ENCODE measurements around the gene UPK3BL2. TPM values are rescaled to one million over a fixed set of nuclear protein-coding genes. Genes with fewer than 3 reads are reported as not detected.
"Not testable (repeated sequence)": the region's sequence is repeated elsewhere in the genome, so short reads cannot be mapped to it uniquely, and the experiment has no call there.

The UPK3BL2 gene
- total and polyA plus RNA-seq, 9 of the 15 experiments (the other 6 are each of a cell fraction or from before 2014, with no cell fraction given), result 0.77 to 24.8 (median 6.9) TPM; not detected in 1

- H3K9ac ChIP-seq (ENCODE audit: insufficient read depth in 1 of 2, low read depth in 2 of 2, low read length in 2 of 2); H3K27me3 ChIP-seq (ENCODE audit: control insufficient read depth in 2 of 2, insufficient read depth in 2 of 2, low read length in 2 of 2); H3K79me2 ChIP-seq (ENCODE audit: control insufficient read depth, insufficient read depth, low read length); H2AFZ ChIP-seq (ENCODE audit: low read depth, low read length); intact Hi-C loops (cut with micrococcal nuclease); H3K36me3 ChIP-seq (ENCODE audit: control insufficient read depth, insufficient read depth, low read length); H4K20me1 ChIP-seq (replicated peaks; ENCODE audit: control insufficient read depth, insufficient read depth, low read length); DNase-seq (ENCODE audit: extremely low read depth in 1 of 4, low spot score in 3 of 4); H3K4me2 ChIP-seq (ENCODE audit: insufficient read depth, low read length); FAIRE-seq; H3K27ac ChIP-seq (ENCODE audit: extremely low read depth, low read depth, low read length); H3K4me3 ChIP-seq; POLR2A ChIA-PET; H3K9me1 ChIP-seq (ENCODE audit: control insufficient read depth, insufficient read depth, low read length); H3K4me1 ChIP-seq (replicated peaks in 1 of 2; ENCODE audit: control insufficient read depth in 2 of 2, insufficient read depth in 2 of 2, low read length in 2 of 2); CTCF ChIA-PET (ENCODE audit: low intra/inter-chr PET ratio); BruUV-seq (replicated peaks); H3K9me3 ChIP-seq (replicated peaks; ENCODE audit: control insufficient read depth, insufficient read depth, low read depth, low read length): not testable (repeated sequence)
- in situ Hi-C loops (cut with MboI), result loop anchor here (25.0 kb wide), 1 partner anchor 569 kb away; the partner anchor contains the start of gene FBXL13
- no CpG with 5 or more reads among the region's 33 CpGs for WGBS (ENCODE audit: insufficient coverage, low coverage, missing lambda C conversion rate)
- peak; percentile 81 for ATAC-seq
Observed at GRCh38 chr7:102493220-102493935, 50.1 kb downstream of the UPK3BL2 start.

GRCh38 chr7:102490529-102491075 lies 52.9 kb downstream of the UPK3BL2 start:
- FAIRE-seq (peak; percentile 83), ATAC-seq (peak; percentile 97)
- WGBS (ENCODE audit: insufficient coverage, low coverage, missing lambda C conversion rate), result 0% methylated on average over 2 of the region's 12 CpGs
- H3K9me3 ChIP-seq (replicated peaks; ENCODE audit: control insufficient read depth, insufficient read depth, low read depth, low read length); DNase-seq (ENCODE audit: extremely low read depth in 1 of 4, low spot score in 3 of 4); H3K79me2 ChIP-seq (ENCODE audit: control insufficient read depth, insufficient read depth, low read length); H3K27ac ChIP-seq (ENCODE audit: extremely low read depth, low read depth, low read length); H3K4me2 ChIP-seq (ENCODE audit: insufficient read depth, low read length); BruUV-seq (replicated peaks); H4K20me1 ChIP-seq (replicated peaks; ENCODE audit: control insufficient read depth, insufficient read depth, low read length); intact Hi-C loops (cut with micrococcal nuclease); H3K4me1 ChIP-seq (replicated peaks in 1 of 2; ENCODE audit: control insufficient read depth in 2 of 2, insufficient read depth in 2 of 2, low read length in 2 of 2); CTCF ChIA-PET (ENCODE audit: low intra/inter-chr PET ratio); H3K4me3 ChIP-seq; H3K27me3 ChIP-seq (ENCODE audit: control insufficient read depth in 2 of 2, insufficient read depth in 2 of 2, low read length in 2 of 2); POLR2A ChIA-PET; H3K36me3 ChIP-seq (ENCODE audit: control insufficient read depth, insufficient read depth, low read length); H3K9me1 ChIP-seq (ENCODE audit: control insufficient read depth, insufficient read depth, low read length); H3K9ac ChIP-seq (ENCODE audit: insufficient read depth in 1 of 2, low read depth in 2 of 2, low read length in 2 of 2); H2AFZ ChIP-seq (ENCODE audit: low read depth, low read length): not testable (repeated sequence)
- in situ Hi-C loops (cut with MboI), result loop anchor here (25.0 kb wide), 1 partner anchor 572 kb away; the partner anchor contains the start of gene FBXL13

Other genes with a start within 250 kb of the UPK3BL2 start
Only the 7 nearest of the 14 such genes appear.
- gene ALKBH4, start 78.8 kb downstream of the UPK3BL2 start, total RNA-seq (2014; rRNA removed), result 21.4 and 41.5 TPM in 2 replicates
- gene ALKBH4, start 78.8 kb downstream of the UPK3BL2 start, total RNA-seq (2014; rRNA removed; fragmentation: Illumina TruSeq; extraction: Trizol), result 5.7 and 7.2 TPM in 2 replicates
- 13.5 and 15.2 TPM in 2 replicates for gene ALKBH4, start 78.8 kb downstream of the UPK3BL2 start, total RNA-seq (2015; rRNA removed; fragmentation: Illumina TruSeq; extraction: Trizol)
- 18.5 and 19.6 TPM in 2 replicates for gene ALKBH4, start 78.8 kb downstream of the UPK3BL2 start, total RNA-seq (2021)
- gene ALKBH4, start 78.8 kb downstream of the UPK3BL2 start, polyA plus RNA-seq (2011; rRNA removed), result 4.6 and 4.7 TPM in 2 replicates
- 7.1 and 10.0 TPM in 2 replicates for gene ALKBH4, start 78.8 kb downstream of the UPK3BL2 start, polyA plus RNA-seq (2014; fragmentation: Illumina TruSeq; extraction: Trizol)
- 10 to 100 TPM in 1 of 2 experiments, 1 to 10 TPM in 1; 6.7 to 11.8 TPM for gene ALKBH4, start 78.8 kb downstream of the UPK3BL2 start, polyA plus RNA-seq (2014; fragmentation: Nextera tagmentation; extraction: Ambion mirVana)
- 13.8 and 18.1 TPM in 2 replicates for gene ALKBH4, start 78.8 kb downstream of the UPK3BL2 start, polyA plus RNA-seq (2014; rRNA removed)
- gene LRWD1, start 78.7 kb downstream of the UPK3BL2 start, total RNA-seq (2014; rRNA removed), result 51.2 and 62.4 TPM in 2 replicates
- gene LRWD1, start 78.7 kb downstream of the UPK3BL2 start, total RNA-seq (2014; rRNA removed; fragmentation: Illumina TruSeq; extraction: Trizol), result 14.1 and 21.3 TPM in 2 replicates
- gene LRWD1, start 78.7 kb downstream of the UPK3BL2 start, total RNA-seq (2015; rRNA removed; fragmentation: Illumina TruSeq; extraction: Trizol), result 38.3 and 38.5 TPM in 2 replicates
- gene LRWD1, start 78.7 kb downstream of the UPK3BL2 start, total RNA-seq (2021), result 64.7 and 66.0 TPM in 2 replicates
- 25.8 and 28.5 TPM in 2 replicates for gene LRWD1, start 78.7 kb downstream of the UPK3BL2 start, polyA plus RNA-seq (2011; rRNA removed)
- 33.2 and 52.4 TPM in 2 replicates for gene LRWD1, start 78.7 kb downstream of the UPK3BL2 start, polyA plus RNA-seq (2014; fragmentation: Illumina TruSeq; extraction: Trizol)
- under 1 TPM; 0.61 to 0.78 TPM for gene LRWD1, start 78.7 kb downstream of the UPK3BL2 start, polyA plus RNA-seq (2014; fragmentation: Nextera tagmentation; extraction: Ambion mirVana)
- gene LRWD1, start 78.7 kb downstream of the UPK3BL2 start, polyA plus RNA-seq (2014; rRNA removed), result 64.8 and 65.7 TPM in 2 replicates
- 132 and 160 TPM in 2 replicates for gene POLR2J, start 64.8 kb downstream of the UPK3BL2 start, total RNA-seq (2014; rRNA removed)
- 70.3 and 80.8 TPM in 2 replicates for gene POLR2J, start 64.8 kb downstream of the UPK3BL2 start, total RNA-seq (2014; rRNA removed; fragmentation: Illumina TruSeq; extraction: Trizol)
- 141 TPM in 2 replicates for gene POLR2J, start 64.8 kb downstream of the UPK3BL2 start, total RNA-seq (2015; rRNA removed; fragmentation: Illumina TruSeq; extraction: Trizol)
- gene POLR2J, start 64.8 kb downstream of the UPK3BL2 start, total RNA-seq (2021), result 97.8 and 104 TPM in 2 replicates
- 84.6 and 113 TPM in 2 replicates for gene POLR2J, start 64.8 kb downstream of the UPK3BL2 start, polyA plus RNA-seq (2011; rRNA removed)
- gene POLR2J, start 64.8 kb downstream of the UPK3BL2 start, polyA plus RNA-seq (2014; fragmentation: Illumina TruSeq; extraction: Trizol), result 220 and 231 TPM in 2 replicates
- 10 to 100 TPM; 32.3 to 85.8 TPM for gene POLR2J, start 64.8 kb downstream of the UPK3BL2 start, polyA plus RNA-seq (2014; fragmentation: Nextera tagmentation; extraction: Ambion mirVana)
- 175 and 180 TPM in 2 replicates for gene POLR2J, start 64.8 kb downstream of the UPK3BL2 start, polyA plus RNA-seq (2014; rRNA removed)
- gene RASA4B, start 25.9 kb downstream of the UPK3BL2 start, total RNA-seq (2014; rRNA removed), result 0.73 and 1.8 TPM in 2 replicates
- gene RASA4B, start 25.9 kb downstream of the UPK3BL2 start, total RNA-seq (2014; rRNA removed; fragmentation: Illumina TruSeq; extraction: Trizol), result 0.19 and 0.69 TPM in 2 replicates
- 0.94 and 1.4 TPM in 2 replicates for gene RASA4B, start 25.9 kb downstream of the UPK3BL2 start, total RNA-seq (2015; rRNA removed; fragmentation: Illumina TruSeq; extraction: Trizol)
- 2.9 and 3.5 TPM in 2 replicates for gene RASA4B, start 25.9 kb downstream of the UPK3BL2 start, total RNA-seq (2021)
- gene RASA4B, start 25.9 kb downstream of the UPK3BL2 start, polyA plus RNA-seq (2011; rRNA removed), result 1.5 and 3.3 TPM in 2 replicates
- 1.5 and 2.6 TPM in 2 replicates for gene RASA4B, start 25.9 kb downstream of the UPK3BL2 start, polyA plus RNA-seq (2014; fragmentation: Illumina TruSeq; extraction: Trizol)
- under 1 TPM in 1 of 2 experiments, not detected in 1; 0.01 TPM for gene RASA4B, start 25.9 kb downstream of the UPK3BL2 start, polyA plus RNA-seq (2014; fragmentation: Nextera tagmentation; extraction: Ambion mirVana)
- gene RASA4B, start 25.9 kb downstream of the UPK3BL2 start, polyA plus RNA-seq (2014; rRNA removed), result 2.4 and 2.5 TPM in 2 replicates
- not detected in 2 replicates for gene SPDYE2, start 7.5 kb upstream of the UPK3BL2 start, total RNA-seq (2014; rRNA removed)
- gene SPDYE2, start 7.5 kb upstream of the UPK3BL2 start, total RNA-seq (2014; rRNA removed; fragmentation: Illumina TruSeq; extraction: Trizol), result not detected in 2 replicates
- not detected in 2 replicates for gene SPDYE2, start 7.5 kb upstream of the UPK3BL2 start, total RNA-seq (2015; rRNA removed; fragmentation: Illumina TruSeq; extraction: Trizol)
- not detected in 2 replicates for gene SPDYE2, start 7.5 kb upstream of the UPK3BL2 start, total RNA-seq (2021)
- gene SPDYE2, start 7.5 kb upstream of the UPK3BL2 start, polyA plus RNA-seq (2011; rRNA removed), result not detected in 2 replicates
- gene SPDYE2, start 7.5 kb upstream of the UPK3BL2 start, polyA plus RNA-seq (2014; fragmentation: Illumina TruSeq; extraction: Trizol), result not detected in 2 replicates
- under 1 TPM; 0.34 to 0.76 TPM for gene SPDYE2, start 7.5 kb upstream of the UPK3BL2 start, polyA plus RNA-seq (2014; fragmentation: Nextera tagmentation; extraction: Ambion mirVana)
- not detected in 2 replicates for gene SPDYE2, start 7.5 kb upstream of the UPK3BL2 start, polyA plus RNA-seq (2014; rRNA removed)
- 30.9 and 39.3 TPM in 2 replicates for gene POLR2J3, start 28.9 kb upstream of the UPK3BL2 start, total RNA-seq (2014; rRNA removed)
- 112 and 146 TPM in 2 replicates for gene POLR2J3, start 28.9 kb upstream of the UPK3BL2 start, total RNA-seq (2014; rRNA removed; fragmentation: Illumina TruSeq; extraction: Trizol)
- gene POLR2J3, start 28.9 kb upstream of the UPK3BL2 start, total RNA-seq (2015; rRNA removed; fragmentation: Illumina TruSeq; extraction: Trizol), result 121 and 126 TPM in 2 replicates
- 35.4 and 35.5 TPM in 2 replicates for gene POLR2J3, start 28.9 kb upstream of the UPK3BL2 start, total RNA-seq (2021)
- 58.5 and 107 TPM in 2 replicates for gene POLR2J3, start 28.9 kb upstream of the UPK3BL2 start, polyA plus RNA-seq (2011; rRNA removed)
- 114 and 170 TPM in 2 replicates for gene POLR2J3, start 28.9 kb upstream of the UPK3BL2 start, polyA plus RNA-seq (2014; fragmentation: Illumina TruSeq; extraction: Trizol)
- gene POLR2J3, start 28.9 kb upstream of the UPK3BL2 start, polyA plus RNA-seq (2014; fragmentation: Nextera tagmentation; extraction: Ambion mirVana), result 10 to 100 TPM; 59.6 to 62.9 TPM
- gene POLR2J3, start 28.9 kb upstream of the UPK3BL2 start, polyA plus RNA-seq (2014; rRNA removed), result 38.5 and 44.8 TPM in 2 replicates
- gene RASA4, start 73.1 kb upstream of the UPK3BL2 start, total RNA-seq (2014; rRNA removed), result 4.6 and 5.8 TPM in 2 replicates
- 0.99 and 1.4 TPM in 2 replicates for gene RASA4, start 73.1 kb upstream of the UPK3BL2 start, total RNA-seq (2014; rRNA removed; fragmentation: Illumina TruSeq; extraction: Trizol)
- 1.9 and 2.8 TPM in 2 replicates for gene RASA4, start 73.1 kb upstream of the UPK3BL2 start, total RNA-seq (2015; rRNA removed; fragmentation: Illumina TruSeq; extraction: Trizol)
- gene RASA4, start 73.1 kb upstream of the UPK3BL2 start, total RNA-seq (2021), result 7.7 and 10.9 TPM in 2 replicates
- gene RASA4, start 73.1 kb upstream of the UPK3BL2 start, polyA plus RNA-seq (2011; rRNA removed), result 4.8 and 7.7 TPM in 2 replicates
- 2.8 and 4.3 TPM in 2 replicates for gene RASA4, start 73.1 kb upstream of the UPK3BL2 start, polyA plus RNA-seq (2014; fragmentation: Illumina TruSeq; extraction: Trizol)
- gene RASA4, start 73.1 kb upstream of the UPK3BL2 start, polyA plus RNA-seq (2014; fragmentation: Nextera tagmentation; extraction: Ambion mirVana), result under 1 TPM; 0.36 to 0.52 TPM
- 6.1 and 8.7 TPM in 2 replicates for gene RASA4, start 73.1 kb upstream of the UPK3BL2 start, polyA plus RNA-seq (2014; rRNA removed)